K562 (cell line): ENCODE results near the gene AFAP1. TPM values are rescaled to one million over a fixed set of nuclear protein-coding genes. Genes with fewer than 3 reads are reported as not detected.

Source experiments
- ATAC-seq: fragments of 200-7000 bp; cut with Tn5 transposase; 3 replicates; pipeline ENCODE4 v1.9.1; 2020; ENCODE audit warnings: moderate library complexity
- BruUV-seq: library from RNA; stranded (reverse); fragments of 400-500 nt; replicated peaks from 2 replicates; lab custom pipeline; 2021; lab: Mats Ljungman, UMichigan
- CTCF ChIA-PET: fragments of 300-600 bp; formaldehyde crosslinking; extraction: SDS; loops from one replicate; lab custom pipeline; 2021; ENCODE audit warnings: low intra/inter-chr PET ratio; lab: Yijun Ruan, JAX
- POLR2A ChIA-PET: fragments of 300-600, 350-650 bp; sonication (Branson Sonifier 250); formaldehyde crosslinking; extraction: SDS; loops from one replicate; lab custom pipeline; 2021; ENCODE audit warnings: antibody characterized with exemption, inconsistent platforms; lab: Yijun Ruan, JAX
- DNase-seq, 4 experiments: peaks; one replicate each; pipeline versions ENCODE4 v3.0.0 to v3.0.0-alpha.2; 2011 to 2018; ENCODE audit warnings: low spot score in 3 of 4, mixed read lengths in 3 of 4; ENCODE audit errors: extremely low read depth in 1 of 4
- FAIRE-seq: peaks from 2 replicates; lab custom pipeline; 2011; peaks lifted over from hg19 to GRCh38; lab: Jason Lieb, UNC
- H2AFZ ChIP-seq: 2 replicates; pipeline ENCODE4 v1.6.0; 2011; ENCODE audit warnings: low read depth, low read length, control low read depth, inconsistent platforms
- H3K27ac ChIP-seq: fragments of 200-600 bp; 3 replicates; pipeline ENCODE4 v1.8.0; 2011; ENCODE audit warnings: low read depth, mild to moderate bottlenecking, control low read depth, inconsistent platforms, low read length, moderate library complexity, mixed read lengths; ENCODE audit errors: extremely low read depth
- H3K27me3 ChIP-seq, 2 experiments: fragments of 300-600 bp in 1 of 2; 2 replicates in 1 of 2; 3 replicates in 1 of 2; pipeline versions ENCODE4 v1.6.0 to v1.8.0; 2011; ENCODE audit warnings: inconsistent platforms in 2 of 2, low read length in 2 of 2, mild to moderate bottlenecking in 1 of 2, mixed read lengths in 1 of 2, moderate library complexity in 1 of 2; ENCODE audit not compliant: control insufficient read depth in 2 of 2, insufficient read depth in 2 of 2
- H3K36me3 ChIP-seq: fragments of 300-600 bp; 3 replicates; pipeline ENCODE4 v1.8.0; 2011; ENCODE audit warnings: mild to moderate bottlenecking, low read length, inconsistent platforms; ENCODE audit not compliant: control insufficient read depth, insufficient read depth
- H3K4me1 ChIP-seq, 2 experiments: fragments of 200-600 bp in 1 of 2; replicated peaks in 1 of 2; 2 replicates in 1 of 2; 3 replicates in 1 of 2; pipeline versions ENCODE4 v1.5.1 to v1.8.0; 2011; ENCODE audit warnings: inconsistent platforms in 2 of 2, low read length in 2 of 2, mild to moderate bottlenecking in 1 of 2, mixed read lengths in 1 of 2, moderate library complexity in 1 of 2; ENCODE audit not compliant: control insufficient read depth in 2 of 2, insufficient read depth in 2 of 2
- H3K4me2 ChIP-seq: 2 replicates; pipeline ENCODE4 v1.6.1; 2011; ENCODE audit warnings: low read length, control low read depth, inconsistent platforms, mixed read lengths; ENCODE audit not compliant: insufficient read depth
- H3K4me3 ChIP-seq: fragments of 200-600 bp; sonication (generic), shearing (Covaris generic); 2 replicates; pipeline ENCODE4 v1.5.1; 2016; ENCODE audit warnings: control low read depth, inconsistent platforms
- H3K79me2 ChIP-seq: fragments of 200-600 bp; 3 replicates; pipeline ENCODE4 v1.8.0; 2011; ENCODE audit warnings: low read length, inconsistent platforms; ENCODE audit not compliant: control insufficient read depth, insufficient read depth
- H3K9ac ChIP-seq, 2 experiments: 2 replicates each; pipeline versions ENCODE4 v1.6.0 to v1.6.1; 2011; ENCODE audit warnings: low read depth in 2 of 2, low read length in 2 of 2, control low read depth in 1 of 2, inconsistent platforms in 1 of 2, mild to moderate bottlenecking in 1 of 2, mixed read lengths in 1 of 2; ENCODE audit not compliant: insufficient read depth in 1 of 2
- H3K9me1 ChIP-seq: one replicate; pipeline ENCODE4 v1.6.0; 2011; ENCODE audit warnings: inconsistent platforms, mild to moderate bottlenecking, low read length, moderate library complexity; ENCODE audit not compliant: control insufficient read depth, insufficient read depth
- H3K9me3 ChIP-seq: replicated peaks from 2 replicates; pipeline ENCODE4 v1.5.1; 2011; ENCODE audit warnings: low read depth, low read length, inconsistent platforms; ENCODE audit not compliant: control insufficient read depth, insufficient read depth
- H4K20me1 ChIP-seq: replicated peaks from 2 replicates; pipeline ENCODE4 v1.6.1; 2011; ENCODE audit warnings: low read length, inconsistent platforms, mixed read lengths; ENCODE audit not compliant: control insufficient read depth, insufficient read depth
- ASH1L ChIP-seq: fragments of 450-650 bp; IDR thresholded peaks from 2 replicates; pipeline ENCODE4 v1.6.1; 2018; ENCODE audit warnings: borderline replicate concordance, mild to moderate bottlenecking, low read depth; ENCODE audit not compliant: partially characterized antibody
- CBX3 ChIP-seq, 2 experiments: IDR thresholded peaks; 1 replicate in 1 of 2; 2 replicates in 1 of 2; pipeline ENCODE4 v1.6.1; 2012; ENCODE audit warnings: inconsistent platforms in 2 of 2, low read length in 2 of 2, borderline replicate concordance in 1 of 2, control low read depth in 1 of 2
- LCOR ChIP-seq: sonication (generic); formaldehyde crosslinking; IDR thresholded peaks from 2 replicates; pipeline ENCODE4 v1.8.0; 2022; ENCODE audit warnings: mild to moderate bottlenecking, missing genetic modification reagents
- MED1 ChIP-seq: sonication (generic); formaldehyde crosslinking; IDR thresholded peaks from 2 replicates; pipeline ENCODE4 v1.8.1; 2023; ENCODE audit warnings: missing genetic modification reagents, borderline replicate concordance
- POLR2G ChIP-seq: fragments of 200-400 bp; formaldehyde crosslinking; IDR thresholded peaks from 2 replicates; pipeline ENCODE4 v1.6.1; 2017; ENCODE audit warnings: low read depth, mild to moderate bottlenecking, antibody characterized with exemption, low read length, moderate library complexity
- ZBTB11 ChIP-seq, 3 experiments: fragments of 200-800 bp in 1 of 3; fragments of 250-450 bp in 1 of 3; fragments of 450-650 bp in 1 of 3; sonication (Bioruptor Pico) in 1 of 3; sonication (Bioruptor generic) in 1 of 3; formaldehyde crosslinking in 1 of 3; IDR thresholded peaks; 2 replicates each; pipeline versions ENCODE4 v1.6.1 to v1.8.0; 2016 to 2022; ENCODE audit warnings: mild to moderate bottlenecking in 2 of 3, missing genetic modification characterization in 2 of 3, missing compliant biosample characterization in 1 of 3, moderate library complexity in 1 of 3
- WGBS: fragments of 100-300 bp; shearing (Covaris generic); methylation state at CpG from one replicate; pipeline ENCODE4 v1.1.6; 2016; ENCODE audit warnings: low coverage, mixed read lengths; ENCODE audit not compliant: insufficient coverage; ENCODE audit errors: missing lambda C conversion rate; 5-methylcytosine and 5-hydroxymethylcytosine counted together
- in situ Hi-C: fragments of 300-500 bp; cut with MboI; formaldehyde crosslinking; loops from 4 replicates; pipeline ENCODE4 v1.15.0; 2018; ENCODE audit warnings: inconsistent platforms, mixed read lengths
- intact Hi-C: fragments of 100-400 bp; cut with micrococcal nuclease; formaldehyde crosslinking; loops from 2 replicates; pipeline ENCODE4 v1.14.2; 2022
- polyA plus RNA-seq, 8 experiments: library from polyadenylated mRNA; depleted of rRNA in 4 of 8; stranded (reverse) in 5 of 8; unstranded in 3 of 8; fragments of >200 nt; fragmentation: Nextera tagmentation in 2 of 8; fragmentation: Illumina TruSeq in 1 of 8; extraction: Ambion mirVana in 2 of 8; extraction: Trizol in 1 of 8; gene quantifications; 2 replicates each; pipeline versions ENCODE4 v1.2.1 to v1.2.3, GENCODE V29; 2011 to 2014; ENCODE audit warnings: inconsistent platforms in 1 of 8, missing spikeins in 1 of 8
- total RNA-seq, 7 experiments: library from RNA; depleted of rRNA in 6 of 7; stranded (reverse); fragments of >200 nt in 6 of 7; fragmentation: Illumina TruSeq in 2 of 7; extraction: Trizol in 2 of 7; gene quantifications; 2 replicates each; pipeline versions ENCODE4 v1.2.1 to v1.2.3, GENCODE V29; 2011 to 2021; ENCODE audit warnings: low replicate concordance in 1 of 7
- TF ChIP-seq, protein P1 (sequence below): fragments of 450-650 bp; IDR thresholded peaks from 2 replicates; pipeline ENCODE4 v1.6.1; 2018; ENCODE audit warnings: mild to moderate bottlenecking, low read depth; ENCODE audit not compliant: partially characterized antibody

Gene AFAP1
- total and polyA plus RNA-seq, 9 of the 15 experiments (the other 6 are each of a cell fraction or from before 2014, with no cell fraction given) = 0.07 to 0.42 (median 0.12) TPM; not detected in 1

DNA sequence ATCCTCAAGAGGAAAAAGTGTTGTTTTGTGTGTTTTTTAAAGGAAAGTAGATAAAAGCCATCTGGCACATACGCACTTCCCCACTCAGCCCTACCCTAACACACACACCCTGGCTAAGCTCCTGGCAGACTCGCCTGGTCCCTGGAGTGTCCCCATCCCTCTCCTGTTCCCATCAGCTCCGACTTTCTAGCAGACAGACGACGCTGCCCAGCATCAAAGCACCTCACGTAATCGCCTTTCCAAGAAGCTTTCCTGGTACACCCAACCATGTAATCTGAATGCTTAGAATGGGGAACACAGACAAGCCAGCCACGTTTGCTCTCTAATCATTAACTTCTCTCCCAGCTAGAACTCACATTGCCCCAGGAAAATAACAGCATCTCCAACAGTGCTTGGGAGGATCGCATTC, 116.2 kb downstream of the AFAP1 start:
- TF ChIP-seq POLR2G = no peak
- no peak for TF ChIP-seq MED1 (CRISPR knock-in tag)
- TF ChIP-seq ZBTB11 (CRISPR knock-in tag; IDR thresholded peaks at IDR 0.05) = no peak
- TF ChIP-seq CBX3 (IDR thresholded peaks at IDR 0.05; ENCODE audit: borderline replicate concordance in 1 of 2, low read length in 2 of 2) = no peak
- TF ChIP-seq LCOR (CRISPR knock-in tag) = no peak
- TF ChIP-seq, protein P1, sequence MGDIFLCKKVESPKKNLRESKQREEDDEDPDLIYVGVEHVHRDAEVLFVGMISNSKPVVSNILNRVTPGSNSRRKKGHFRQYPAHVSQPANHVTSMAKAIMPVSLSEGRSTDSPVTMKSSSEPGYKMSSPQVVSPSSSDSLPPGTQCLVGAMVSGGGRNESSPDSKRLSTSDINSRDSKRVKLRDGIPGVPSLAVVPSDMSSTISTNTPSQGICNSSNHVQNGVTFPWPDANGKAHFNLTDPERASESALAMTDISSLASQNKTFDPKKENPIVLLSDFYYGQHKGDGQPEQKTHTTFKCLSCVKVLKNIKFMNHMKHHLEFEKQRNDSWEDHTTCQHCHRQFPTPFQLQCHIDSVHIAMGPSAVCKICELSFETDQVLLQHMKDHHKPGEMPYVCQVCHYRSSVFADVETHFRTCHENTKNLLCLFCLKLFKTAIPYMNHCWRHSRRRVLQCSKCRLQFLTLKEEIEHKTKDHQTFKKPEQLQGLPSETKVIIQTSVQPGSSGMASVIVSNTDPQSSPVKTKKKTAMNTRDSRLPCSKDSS = no peak
- no peak for TF ChIP-seq ASH1L
- 2% methylated on average over 9 of the region's 9 CpGs for WGBS
- no peak for DNase-seq

More for the DNA sequence above, 116.2 kb downstream of the AFAP1 start:
- Histone ChIP-seq H3K27me3 (peaks cover 10 to 43% of the 10 kb centered on the region in 2 experiments; a peak in 4 of 5 replicates), H3K4me2 (no peak overlapping the region), H2AFZ (no peak overlapping the region), H3K4me1 (no peaks in the 10 kb centered on the region), H3K79me2 (no peaks in the 10 kb centered on the region), H3K9me1 (no peaks in the 10 kb centered on the region), H3K4me3 (no peak overlapping the region), H3K9ac (no peak overlapping the region), H3K36me3 (no peaks in the 10 kb centered on the region), H3K27ac (no peak overlapping the region), H4K20me1 (no peaks in the 10 kb centered on the region; the same call in 1 of the 2 replicates), H3K9me3 (no peaks in the 10 kb centered on the region)
- BruUV-seq = no TSS peak
- in situ Hi-C loops = no loop called here
- intact Hi-C loops = no loop called here
- POLR2A ChIA-PET = no interaction called here
- no peak for ATAC-seq
- CTCF ChIA-PET = no interaction called here
- no peak for FAIRE-seq
